Esophagus squamous epithelium (tissue), 5 donors: ENCODE results near the gene HSPB9. TPM values are rescaled to one million over a fixed set of nuclear protein-coding genes. Genes with fewer than 3 reads are reported as not detected.

Experiments
- DNase-seq: peaks from one replicate; lab custom pipeline; 2025; lab: John Stamatoyannopoulos, UW
- H3K27ac ChIP-seq, 4 donors: fragments of 200-600 bp; sonication (generic); one replicate each; pipeline ENCODE4 v1.5.1; 2016 to 2019; ENCODE audit warnings: mild to moderate bottlenecking in 1 of 4
- H3K27me3 ChIP-seq, 4 donors: fragments of 200-600 bp; sonication (generic); 1 replicate in 3 of 4; 2 replicates in 1 of 4; pipeline versions ENCODE4 v1.5.1 to v1.6.0; 2017 to 2021; ENCODE audit warnings: antibody characterized with exemption in 1 of 4
- H3K36me3 ChIP-seq, 3 donors: fragments of 200-600 bp; sonication (generic); one replicate each; pipeline ENCODE4 v1.5.1; 2016 to 2019
- H3K4me1 ChIP-seq, 3 donors: fragments of 200-600 bp; sonication (generic); one replicate each; pipeline ENCODE4 v1.5.1; 2017 to 2019
- H3K4me3 ChIP-seq, 4 donors: fragments of 200-600 bp; sonication (generic); 1 replicate in 3 of 4; 2 replicates in 1 of 4; pipeline ENCODE4 v1.5.1; 2016 to 2019; ENCODE audit warnings: mild to moderate bottlenecking in 2 of 4, moderate library complexity in 1 of 4
- H3K9me3 ChIP-seq, 3 donors: fragments of 200-600 bp; sonication (generic); one replicate each; pipeline ENCODE4 v1.5.1; 2016 to 2019
- POLR2A ChIP-seq, 4 donors: fragments of 450-650 bp; IDR thresholded peaks; one replicate each; pipeline ENCODE4 v1.6.1; 2017; ENCODE audit warnings: antibody characterized with exemption in 4 of 4, mild to moderate bottlenecking in 4 of 4, moderate library complexity in 3 of 4
- WGBS, 2 donors: methylation state at CpG; one replicate each; pipeline ENCODE4 v1.1.5; 2018; 5-methylcytosine and 5-hydroxymethylcytosine counted together
- intact Hi-C: fragments of 100-400 bp; cut with DNase I; formaldehyde crosslinking; loops from one replicate; pipeline ENCODE4 v1.15.0; 2022
- total RNA-seq, 4 donors: library from RNA; depleted of rRNA; stranded (reverse); fragments of >200 nt; gene quantifications; one replicate each; pipeline ENCODE4 v1.1.0, GENCODE V29; 2016
- TF ChIP-seq, protein P1 (sequence below), 6 experiments: fragments of 450-650 bp in 4 of 6; fragments of 200-600 bp in 2 of 6; sonication (generic) in 2 of 6; IDR thresholded peaks; one replicate each; pipeline ENCODE4 v1.5.1; 2016 to 2019; ENCODE audit warnings: antibody characterized with exemption in 6 of 6, mild to moderate bottlenecking in 4 of 6, moderate library complexity in 4 of 6
- donor health status: DM: yes; HTN: yes; CAD: no.

HSPB9 gene
- total RNA-seq, 4 donors from 2014 or later = not detected

DNA sequence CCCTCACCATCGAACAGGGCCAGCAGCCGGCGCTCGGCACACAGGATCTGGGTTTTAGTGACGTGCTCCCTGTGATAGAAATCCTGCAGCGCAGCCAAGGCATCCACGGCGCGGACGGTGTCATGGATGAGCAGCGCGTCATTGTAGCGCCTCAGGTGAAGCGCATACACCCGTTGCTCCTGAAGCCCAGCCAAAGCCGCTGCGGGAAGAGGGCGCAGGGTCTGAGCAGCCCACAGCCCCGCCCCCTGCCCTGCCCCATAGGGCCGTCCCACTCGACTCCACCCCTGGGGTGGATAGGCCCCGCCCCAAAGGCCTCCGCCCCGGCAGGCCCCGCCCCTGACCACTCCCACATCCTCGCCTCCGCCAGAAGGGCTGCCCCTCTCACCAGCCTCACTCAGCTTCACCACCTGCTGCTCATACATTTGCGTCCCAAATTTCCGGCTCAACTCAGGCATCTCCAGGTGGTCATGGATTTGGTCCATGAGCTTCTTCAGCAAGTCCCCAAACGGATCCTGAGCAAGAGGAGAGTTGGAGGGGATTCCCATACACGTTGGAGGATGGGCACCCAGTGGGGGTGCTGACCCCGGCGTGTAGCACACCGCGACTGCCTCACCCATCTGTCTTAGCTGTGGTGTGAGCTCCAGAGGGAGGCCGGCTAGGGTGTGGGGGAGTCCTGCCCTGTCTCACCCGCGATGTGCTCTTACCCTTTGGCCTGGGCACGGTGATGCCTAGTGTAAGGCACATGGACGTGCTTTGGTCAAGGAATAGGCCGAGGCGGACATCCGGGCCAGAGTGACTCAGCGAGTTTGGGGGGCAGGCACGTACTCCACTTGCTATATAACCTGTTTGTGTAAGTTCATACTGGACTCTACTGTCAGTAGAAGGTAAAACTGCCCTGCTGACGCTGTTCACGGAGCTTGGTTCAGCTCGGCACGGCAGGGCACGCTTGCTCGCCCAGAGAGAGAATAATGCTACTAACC is 14.7 kb upstream of the HSPB9 start:
- DNase-seq = no peak
- Histone ChIP-seq H3K36me3 (peaks cover 0 to 35% (median 0%) of the 10 kb centered on the region in 3 donors), H3K27me3 (no peaks in the 10 kb centered on the region), H3K4me1 (peaks cover 13 to 35% (median 17%) of the 10 kb centered on the region in 3 donors), H3K27ac (no peak overlapping the region), H3K4me3 (peak overlapping the region in 2 of 4 donors; percentile 23 to 52), H3K9me3 (no peaks in the 10 kb centered on the region)
- TF ChIP-seq POLR2A (IDR thresholded peaks at IDR 0.05) = no peak
- intact Hi-C loops = no loop called here
- 47 to 69% methylated on average over 14 to 26 of the region's 51 CpGs for WGBS, 2 donors

DNA sequence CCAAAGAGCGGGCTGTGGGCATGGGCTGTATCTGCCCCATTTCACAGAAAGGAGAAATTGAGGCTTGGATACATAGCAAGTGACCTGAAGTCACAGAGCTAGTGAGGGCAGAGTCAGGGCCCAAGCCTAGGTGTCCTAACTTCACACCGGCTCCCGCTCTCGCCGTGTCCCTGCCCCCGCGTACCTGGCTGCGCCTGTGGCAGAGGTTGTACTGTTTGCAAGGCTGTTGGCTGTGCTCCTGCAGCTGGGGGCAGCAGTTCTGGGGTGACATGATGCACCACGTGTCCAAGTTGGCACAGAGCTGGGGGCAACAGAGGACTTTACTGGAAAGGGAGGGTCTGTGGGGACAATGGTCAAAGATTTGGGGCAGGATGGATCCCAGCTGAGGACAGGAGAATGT is 13.5 kb upstream of the HSPB9 start:
- Histone ChIP-seq H3K4me3 (no peak overlapping the region), H3K27me3 (no peaks in the 10 kb centered on the region), H3K9me3 (no peaks in the 10 kb centered on the region), H3K36me3 (peaks cover 0 to 41% (median 0%) of the 10 kb centered on the region in 3 donors), H3K27ac (no peak overlapping the region), H3K4me1 (peaks cover 20 to 46% (median 20%) of the 10 kb centered on the region in 3 donors)
- intact Hi-C loops = no loop called here
- DNase-seq = no peak
- 82% methylated on average over 8 of the region's 9 CpGs; no CpG with 5 or more reads in 1 of the 2 donors for WGBS, 2 donors
- TF ChIP-seq, protein P1, sequence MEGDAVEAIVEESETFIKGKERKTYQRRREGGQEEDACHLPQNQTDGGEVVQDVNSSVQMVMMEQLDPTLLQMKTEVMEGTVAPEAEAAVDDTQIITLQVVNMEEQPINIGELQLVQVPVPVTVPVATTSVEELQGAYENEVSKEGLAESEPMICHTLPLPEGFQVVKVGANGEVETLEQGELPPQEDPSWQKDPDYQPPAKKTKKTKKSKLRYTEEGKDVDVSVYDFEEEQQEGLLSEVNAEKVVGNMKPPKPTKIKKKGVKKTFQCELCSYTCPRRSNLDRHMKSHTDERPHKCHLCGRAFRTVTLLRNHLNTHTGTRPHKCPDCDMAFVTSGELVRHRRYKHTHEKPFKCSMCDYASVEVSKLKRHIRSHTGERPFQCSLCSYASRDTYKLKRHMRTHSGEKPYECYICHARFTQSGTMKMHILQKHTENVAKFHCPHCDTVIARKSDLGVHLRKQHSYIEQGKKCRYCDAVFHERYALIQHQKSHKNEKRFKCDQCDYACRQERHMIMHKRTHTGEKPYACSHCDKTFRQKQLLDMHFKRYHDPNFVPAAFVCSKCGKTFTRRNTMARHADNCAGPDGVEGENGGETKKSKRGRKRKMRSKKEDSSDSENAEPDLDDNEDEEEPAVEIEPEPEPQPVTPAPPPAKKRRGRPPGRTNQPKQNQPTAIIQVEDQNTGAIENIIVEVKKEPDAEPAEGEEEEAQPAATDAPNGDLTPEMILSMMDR (IDR thresholded peaks at IDR 0.05) = no peak
- no peak for TF ChIP-seq POLR2A (IDR thresholded peaks at IDR 0.05)

DNA sequence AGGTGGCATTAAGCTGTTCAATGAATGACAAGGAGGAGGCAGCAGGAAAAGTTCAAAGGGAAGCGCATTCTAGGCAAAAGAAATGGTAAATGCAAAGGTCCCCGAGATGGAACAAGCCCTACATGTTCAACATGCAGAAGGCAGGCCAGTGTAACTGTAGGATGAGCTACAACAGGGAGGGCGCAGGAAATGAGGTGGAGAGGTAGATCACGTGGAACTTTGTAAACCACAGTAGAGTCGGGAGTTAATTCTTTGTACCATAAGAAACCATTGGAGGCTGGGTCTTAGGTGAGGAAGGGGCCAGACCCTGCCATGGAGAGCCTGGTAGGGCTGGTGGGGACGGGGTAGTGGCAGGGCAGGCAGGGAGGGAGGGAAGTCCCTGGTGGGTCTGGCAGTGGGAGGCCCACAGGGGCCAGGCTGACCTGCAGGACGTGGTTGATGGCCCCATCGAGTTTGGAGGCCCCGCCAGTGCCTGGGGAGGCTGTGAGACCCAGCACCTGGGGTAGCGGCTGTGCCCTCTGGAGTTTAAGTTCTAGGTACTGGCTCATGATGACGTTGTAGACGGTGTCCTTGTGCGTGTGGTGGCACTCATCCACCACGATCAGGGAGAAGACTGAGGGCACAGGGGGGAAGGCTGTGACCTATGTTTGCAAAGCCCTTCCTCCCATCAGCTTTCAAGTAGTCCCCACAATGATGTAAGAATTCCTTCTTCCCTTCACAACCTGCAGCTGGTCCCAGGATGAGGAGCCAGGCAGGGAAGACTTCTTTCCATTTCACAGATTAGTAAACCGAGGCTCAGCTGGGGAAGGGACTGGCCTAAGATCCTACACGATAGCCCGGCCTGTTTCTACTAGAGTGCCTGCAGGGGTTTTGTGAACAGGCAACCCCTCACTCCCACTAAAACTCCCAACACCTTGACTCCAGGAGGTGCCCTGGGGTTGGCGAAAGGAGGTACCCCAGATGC is 12.0 kb upstream of the HSPB9 start:
- Histone ChIP-seq H3K36me3 (peaks cover 0 to 43% (median 0%) of the 10 kb centered on the region in 3 donors), H3K4me1 (peaks cover 20 to 57% (median 20%) of the 10 kb centered on the region in 3 donors), H3K27ac (peak overlapping the region in 2 of 4 donors; percentile 94 to 97), H3K27me3 (no peaks in the 10 kb centered on the region), H3K4me3 (no peak overlapping the region), H3K9me3 (no peaks in the 10 kb centered on the region)
- 82 to 84% methylated on average over 14 to 18 of the region's 18 CpGs for WGBS, 2 donors
- no peak for DNase-seq
- no peak for TF ChIP-seq POLR2A (IDR thresholded peaks at IDR 0.05)
- TF ChIP-seq, protein P1 (IDR thresholded peaks at IDR 0.05) = no peak
- intact Hi-C loops = no loop called here

DNA sequence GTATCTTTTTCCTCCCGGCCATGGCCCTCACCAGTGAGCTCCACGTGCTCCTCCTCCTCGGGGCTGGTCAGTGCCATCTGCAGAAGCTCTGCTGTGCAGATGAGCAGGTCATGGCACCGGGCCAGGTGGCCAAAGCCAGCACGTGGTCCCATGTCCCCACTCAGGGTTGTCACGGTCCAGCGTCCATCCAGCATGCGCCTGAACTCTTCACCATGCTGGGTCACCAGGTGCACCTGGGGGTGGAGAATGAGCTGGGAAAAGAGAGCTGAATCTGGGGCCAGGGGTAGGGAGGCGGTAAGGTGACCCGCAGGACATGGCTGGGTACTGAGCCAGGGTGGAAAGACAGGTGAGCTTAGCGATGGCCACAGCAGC is 11.4 kb upstream of the HSPB9 start:
- H3K4me3 ChIP-seq = peak overlapping the region in 2 of 4 donors; percentile 61 to 73
- peaks cover 0 to 45% (median 0%) of the 10 kb centered on the region in 3 donors for H3K36me3 ChIP-seq
- 92 to 100% methylated on average over 1 to 11 of the region's 11 CpGs for WGBS, 2 donors
- peaks cover 20 to 59% (median 20%) of the 10 kb centered on the region in 3 donors for H3K4me1 ChIP-seq
- TF ChIP-seq POLR2A (IDR thresholded peaks at IDR 0.05) = no peak
- TF ChIP-seq, protein P1 (IDR thresholded peaks at IDR 0.05) = no peak
- no peaks in the 10 kb centered on the region for H3K9me3 ChIP-seq
- intact Hi-C loops = no loop called here
- H3K27ac ChIP-seq = peak overlapping the region; percentile 87 to 97 (median 94)
- H3K27me3 ChIP-seq = no peaks in the 10 kb centered on the region
- no peak for DNase-seq
